ENCODE results near the gene OR10J4. TPM values are rescaled to one million over a fixed set of nuclear protein-coding genes. Genes with fewer than 3 reads are reported as not detected.
"Not testable (repeated sequence)": the region's sequence is repeated elsewhere in the genome, so short reads cannot be mapped to it uniquely, and the experiment has no call there.

Gene OR10J4
- total and polyA plus RNA-seq, 8 donors: not detected

DNA sequence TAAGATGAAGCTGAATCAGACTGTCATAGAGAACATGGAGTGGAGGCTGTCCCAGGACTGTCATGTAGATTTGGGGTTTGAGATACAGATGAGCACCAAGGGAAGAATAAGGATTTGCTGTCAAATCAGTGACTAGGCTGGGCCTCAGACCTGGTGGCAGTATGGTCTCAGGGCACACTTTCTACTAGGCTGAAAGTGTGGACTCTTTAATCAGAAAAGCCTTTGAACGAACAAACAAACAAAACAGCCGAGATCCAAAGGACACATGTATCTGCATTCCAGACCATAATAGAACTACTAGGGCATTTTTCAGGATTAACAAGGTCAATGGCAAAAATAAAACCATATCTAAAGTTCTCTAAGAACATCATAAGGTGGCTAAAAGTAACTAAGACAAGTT is 10.4 kb downstream of the OR10J4 start:
- intact Hi-C loops (cut with DNase I): no loop called here
- H3K36me3 ChIP-seq: no peaks in the 10 kb centered on the region
- no peak for FAIRE-seq
- no peaks in the 10 kb centered on the region for H3K27me3 ChIP-seq
- DNase-seq: no peak
- no peaks in the 10 kb centered on the region for H3K4me1 ChIP-seq
- no peaks in the 10 kb centered on the region for H3K9me3 ChIP-seq
- 14 to 22% methylated on average over 2 of the region's 2 CpGs for WGBS, 2 donors
- no peak for ATAC-seq
- no peak overlapping the region for H3K4me3 ChIP-seq
- no peak overlapping the region for H3K27ac ChIP-seq
- no peak for TF ChIP-seq CTCF (IDR thresholded peaks at IDR 0.05)

DNA sequence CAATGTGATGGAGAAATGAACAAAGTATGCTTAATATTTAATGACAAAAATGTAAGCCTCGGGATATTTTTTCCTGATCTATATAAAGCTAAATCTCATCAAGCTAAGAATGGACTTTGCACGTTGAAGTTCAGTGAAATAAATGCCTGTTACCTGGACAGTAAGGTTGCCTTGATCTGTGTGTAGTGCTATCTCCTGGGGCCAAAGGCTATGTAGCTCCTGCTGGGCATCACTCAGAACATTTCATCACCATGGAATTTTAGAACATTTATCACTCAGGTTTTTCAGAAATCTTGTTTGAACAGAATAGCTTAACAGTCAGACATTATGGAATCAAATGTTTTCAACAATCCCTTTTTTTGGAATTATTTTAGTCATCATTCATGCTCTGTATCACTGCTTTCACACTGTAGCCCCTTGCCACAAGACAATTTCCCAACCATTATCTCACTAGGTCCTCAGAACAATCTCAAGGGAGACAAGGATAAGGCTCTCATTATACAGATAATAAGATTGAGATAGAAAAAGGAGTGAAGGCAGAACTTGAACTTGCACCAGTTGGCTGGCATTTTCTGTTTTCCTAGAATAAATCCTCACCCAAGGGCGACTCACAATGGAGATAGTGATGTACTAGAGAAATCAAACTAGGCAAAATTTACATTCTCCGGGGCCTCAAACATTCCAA is 11.2 kb downstream of the OR10J4 start:
- Histone ChIP-seq H3K27ac (no peak overlapping the region), H3K27me3 (no peaks in the 10 kb centered on the region), H3K4me3 (no peak overlapping the region), H3K4me1 (no peaks in the 10 kb centered on the region), H3K9me3 (no peaks in the 10 kb centered on the region), H3K36me3 (no peaks in the 10 kb centered on the region)
- FAIRE-seq (no peak), ATAC-seq (no peak), DNase-seq (no peak)
- TF ChIP-seq CTCF (IDR thresholded peaks at IDR 0.05): no peak
- intact Hi-C loops (cut with DNase I): no loop called here
- 52 to 56% methylated on average over 4 of the region's 4 CpGs for WGBS, 2 donors

DNA sequence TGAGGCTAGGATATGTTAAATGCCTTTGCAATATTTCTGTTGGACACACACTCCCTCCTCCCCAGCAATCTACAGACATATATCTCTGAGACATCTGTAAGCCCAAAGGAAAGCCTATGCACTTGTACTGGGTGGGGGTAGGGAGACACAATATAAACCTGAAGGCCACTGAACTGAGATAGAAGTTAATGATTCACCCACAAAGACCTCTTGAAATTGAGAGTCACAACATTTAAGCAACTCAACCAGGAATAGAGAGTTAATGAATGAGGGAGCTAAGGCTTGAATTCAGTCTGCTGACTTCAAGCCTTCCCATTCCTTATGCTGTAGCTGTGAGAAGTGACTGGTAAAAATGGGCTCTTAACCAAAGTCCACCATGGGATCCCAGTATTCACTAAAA is 12.5 kb downstream of the OR10J4 start:
- Histone ChIP-seq H3K27me3 (no peaks in the 10 kb centered on the region), H3K27ac (no peak overlapping the region), H3K9me3 (no peaks in the 10 kb centered on the region), H3K4me3 (no peak overlapping the region), H3K36me3 (no peaks in the 10 kb centered on the region), H3K4me1 (no peaks in the 10 kb centered on the region)
- no peak for FAIRE-seq
- no peak for DNase-seq
- TF ChIP-seq CTCF (IDR thresholded peaks at IDR 0.05): no peak
- ATAC-seq: no peak
- intact Hi-C loops (cut with DNase I): no loop called here

DNA sequence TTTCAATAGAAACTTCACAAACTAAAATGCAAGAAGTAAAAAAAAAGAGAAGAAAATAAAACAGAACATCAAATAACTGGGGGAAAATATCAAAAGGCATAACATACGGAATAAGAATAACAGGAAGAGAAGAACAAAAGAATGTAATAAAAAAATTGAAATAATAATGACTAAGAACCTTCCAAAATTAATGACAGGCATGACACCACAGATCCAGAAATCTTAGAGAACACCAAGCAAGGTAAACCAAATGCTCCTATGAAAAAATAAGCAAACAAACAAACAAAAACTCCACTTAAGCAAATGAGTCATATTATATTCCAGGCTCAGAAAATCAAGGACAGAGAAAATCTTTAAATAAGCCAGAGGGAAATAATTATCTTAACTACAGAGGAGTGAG is 16.2 kb downstream of the OR10J4 start:
- no peak for ATAC-seq
- no peak for TF ChIP-seq CTCF (IDR thresholded peaks at IDR 0.05)
- Histone ChIP-seq H3K36me3 (no peaks in the 10 kb centered on the region), H3K27ac (no peak overlapping the region), H3K9me3 (no peaks in the 10 kb centered on the region), H3K4me1 (no peaks in the 10 kb centered on the region), H3K4me3 (no peak overlapping the region), H3K27me3 (no peaks in the 10 kb centered on the region)
- FAIRE-seq: no peak
- DNase-seq: no peak
- 45 to 57% methylated on average over 1 of the region's 1 CpG for WGBS, 2 donors
- intact Hi-C loops (cut with DNase I): no loop called here

DNA sequence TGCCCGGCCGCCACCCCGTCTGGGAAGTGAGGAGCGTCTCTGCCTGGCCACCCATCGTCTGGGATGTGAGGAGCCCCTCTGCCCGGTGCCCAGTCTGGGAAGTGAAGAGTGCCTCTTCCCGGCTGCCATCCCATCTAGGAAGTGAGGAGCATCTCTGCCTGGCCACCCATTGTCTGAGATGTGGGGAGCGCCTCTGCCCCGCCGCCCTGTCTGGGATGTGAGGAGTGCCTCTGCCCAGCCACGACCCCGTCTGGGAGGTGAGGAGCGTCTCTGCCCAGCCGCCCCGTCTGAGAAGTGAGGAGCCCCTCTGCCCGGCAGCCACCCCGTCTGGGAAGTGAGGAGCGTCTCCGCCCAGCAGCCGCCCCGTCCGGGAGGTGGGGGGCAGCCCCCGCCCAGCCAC is 17.6 kb downstream of the OR10J4 start:
- intact Hi-C loops (cut with DNase I); H3K27me3 ChIP-seq; ATAC-seq; FAIRE-seq; H3K9me3 ChIP-seq; H3K36me3 ChIP-seq; H3K4me3 ChIP-seq; H3K4me1 ChIP-seq; H3K27ac ChIP-seq: not testable (repeated sequence)
- peak in 1 of 6 donors; percentile 16 for DNase-seq
- WGBS, 2 donors: 87 to 98% methylated on average over 9 to 21 of the region's 23 CpGs
